ENCODE measurements around the gene ARL11. TPM values are rescaled to one million over a fixed set of nuclear protein-coding genes. Genes with fewer than 3 reads are reported as not detected.

Gene ARL11
- total RNA-seq: not detected in 2 replicates

DNA sequence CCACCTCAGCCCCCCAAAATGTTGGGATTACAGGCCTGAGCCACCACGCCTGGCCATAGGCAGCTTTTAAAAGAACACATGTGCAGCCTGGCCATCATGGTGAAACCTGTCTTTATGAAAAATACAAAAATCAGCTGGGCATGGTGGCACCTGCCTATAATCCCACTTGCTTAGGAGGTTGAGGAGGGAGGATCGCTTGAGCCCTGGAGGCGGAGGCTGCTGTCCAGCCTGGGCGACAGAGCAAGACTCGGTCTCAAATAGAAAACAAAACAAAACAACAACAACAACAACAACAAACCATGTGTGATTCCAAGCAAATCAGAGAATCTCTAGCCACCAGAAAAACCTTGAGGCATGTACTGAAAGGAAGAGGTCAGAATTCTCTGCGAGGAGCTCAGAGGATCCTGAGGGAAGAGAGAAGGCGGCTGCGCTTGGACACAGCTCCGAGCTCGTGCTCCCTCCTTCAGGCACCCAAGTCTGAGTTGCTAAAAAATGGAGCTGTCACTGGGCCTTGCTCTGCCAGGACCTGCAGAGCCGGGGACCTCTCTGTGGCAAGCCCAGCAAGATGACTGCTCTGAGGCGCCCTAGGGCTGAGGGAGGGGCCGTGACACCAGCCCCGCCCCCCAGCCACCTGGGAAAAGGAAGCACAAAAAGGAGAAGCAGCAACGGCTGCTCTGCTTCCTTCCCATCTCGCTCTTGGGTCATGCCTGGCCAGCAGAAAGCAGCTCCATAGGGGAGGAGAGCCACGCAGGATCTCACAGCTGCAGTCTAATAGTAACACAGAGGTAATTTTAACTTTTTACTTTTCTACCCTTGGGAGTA is at the start of gene ARL11:
ARL11 (plus strand) TSS at position 677 of the 822 bp plus-strand sequence. CDS start 1,941 bp downstream, outside the sequence.
- TF ChIP-seq, protein P1, sequence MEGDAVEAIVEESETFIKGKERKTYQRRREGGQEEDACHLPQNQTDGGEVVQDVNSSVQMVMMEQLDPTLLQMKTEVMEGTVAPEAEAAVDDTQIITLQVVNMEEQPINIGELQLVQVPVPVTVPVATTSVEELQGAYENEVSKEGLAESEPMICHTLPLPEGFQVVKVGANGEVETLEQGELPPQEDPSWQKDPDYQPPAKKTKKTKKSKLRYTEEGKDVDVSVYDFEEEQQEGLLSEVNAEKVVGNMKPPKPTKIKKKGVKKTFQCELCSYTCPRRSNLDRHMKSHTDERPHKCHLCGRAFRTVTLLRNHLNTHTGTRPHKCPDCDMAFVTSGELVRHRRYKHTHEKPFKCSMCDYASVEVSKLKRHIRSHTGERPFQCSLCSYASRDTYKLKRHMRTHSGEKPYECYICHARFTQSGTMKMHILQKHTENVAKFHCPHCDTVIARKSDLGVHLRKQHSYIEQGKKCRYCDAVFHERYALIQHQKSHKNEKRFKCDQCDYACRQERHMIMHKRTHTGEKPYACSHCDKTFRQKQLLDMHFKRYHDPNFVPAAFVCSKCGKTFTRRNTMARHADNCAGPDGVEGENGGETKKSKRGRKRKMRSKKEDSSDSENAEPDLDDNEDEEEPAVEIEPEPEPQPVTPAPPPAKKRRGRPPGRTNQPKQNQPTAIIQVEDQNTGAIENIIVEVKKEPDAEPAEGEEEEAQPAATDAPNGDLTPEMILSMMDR (IDR thresholded peaks at IDR 0.05; ENCODE audit: extremely low read depth, low read depth, low read length): no peak
- H3K4me2 ChIP-seq (ENCODE audit: insufficient read depth, low read length): no peak within 1 kb of the TSS
- no peaks in the 10 kb centered on the region for H3K9me3 ChIP-seq (ENCODE audit: low read depth, low read length)
- no peaks in the 10 kb centered on the region for H3K79me2 ChIP-seq (ENCODE audit: insufficient read depth, low read length)
- no peaks in the 10 kb centered on the region for H3K4me1 ChIP-seq (ENCODE audit: insufficient read depth, low read length)
- no peaks in the 10 kb centered on the region for H3K36me3 ChIP-seq (ENCODE audit: insufficient read depth, low read length)
- H2AFZ ChIP-seq (ENCODE audit: low read length): peak within 1 kb of the TSS; percentile 42
- no peak within 1 kb of the TSS for H3K4me3 ChIP-seq (ENCODE audit: insufficient read depth, low read length)
- DNase-seq (ENCODE audit: insufficient read length, low spot score, missing footprints): no peak
- H3K27me3 ChIP-seq (ENCODE audit: insufficient read depth, low read length): no peaks in the 10 kb centered on the region
- H4K20me1 ChIP-seq (ENCODE audit: insufficient read depth, low read length): no peaks in the 10 kb centered on the region
- no peak within 1 kb of the TSS for H3K27ac ChIP-seq (ENCODE audit: low read depth, low read length)

DNA sequence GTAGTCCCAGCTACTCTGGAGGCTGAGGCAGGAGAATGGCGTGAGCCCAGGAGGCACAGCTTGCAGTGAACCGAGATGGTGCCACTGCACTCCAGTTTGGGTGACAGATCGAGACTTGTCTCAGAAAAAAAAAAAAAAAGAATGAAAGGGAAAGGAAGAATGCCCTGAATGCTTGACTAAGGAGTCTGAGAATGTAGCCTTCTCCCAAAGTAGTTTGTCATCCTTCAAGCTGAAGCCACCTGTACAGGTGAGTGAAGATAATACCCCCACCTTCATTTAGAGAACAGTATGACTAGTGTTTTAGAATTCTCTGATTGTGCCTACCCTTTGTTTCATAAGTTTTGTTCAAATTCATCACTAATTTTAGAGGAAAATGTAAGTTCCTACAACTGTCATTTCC is 48.8 kb upstream of the ARL11 start:
- TF ChIP-seq, protein P1 (IDR thresholded peaks at IDR 0.05; ENCODE audit: extremely low read depth, low read depth, low read length): no peak
- H3K4me3 ChIP-seq (ENCODE audit: insufficient read depth, low read length): no peak overlapping the region
- H3K36me3 ChIP-seq (ENCODE audit: insufficient read depth, low read length): peaks cover 3% of the 10 kb centered on the region
- no peaks in the 10 kb centered on the region for H3K27me3 ChIP-seq (ENCODE audit: insufficient read depth, low read length)
- H2AFZ ChIP-seq (ENCODE audit: low read length): no peak overlapping the region
- H3K79me2 ChIP-seq (ENCODE audit: insufficient read depth, low read length): peaks cover 36% of the 10 kb centered on the region
- H4K20me1 ChIP-seq (ENCODE audit: insufficient read depth, low read length): no peaks in the 10 kb centered on the region
- DNase-seq (ENCODE audit: insufficient read length, low spot score, missing footprints): no peak
- no peaks in the 10 kb centered on the region for H3K9me3 ChIP-seq (ENCODE audit: low read depth, low read length)
- H3K27ac ChIP-seq (ENCODE audit: low read depth, low read length): no peak overlapping the region
- H3K4me2 ChIP-seq (ENCODE audit: insufficient read depth, low read length): no peak overlapping the region
- H3K4me1 ChIP-seq (ENCODE audit: insufficient read depth, low read length): peaks cover 4% of the 10 kb centered on the region

DNA sequence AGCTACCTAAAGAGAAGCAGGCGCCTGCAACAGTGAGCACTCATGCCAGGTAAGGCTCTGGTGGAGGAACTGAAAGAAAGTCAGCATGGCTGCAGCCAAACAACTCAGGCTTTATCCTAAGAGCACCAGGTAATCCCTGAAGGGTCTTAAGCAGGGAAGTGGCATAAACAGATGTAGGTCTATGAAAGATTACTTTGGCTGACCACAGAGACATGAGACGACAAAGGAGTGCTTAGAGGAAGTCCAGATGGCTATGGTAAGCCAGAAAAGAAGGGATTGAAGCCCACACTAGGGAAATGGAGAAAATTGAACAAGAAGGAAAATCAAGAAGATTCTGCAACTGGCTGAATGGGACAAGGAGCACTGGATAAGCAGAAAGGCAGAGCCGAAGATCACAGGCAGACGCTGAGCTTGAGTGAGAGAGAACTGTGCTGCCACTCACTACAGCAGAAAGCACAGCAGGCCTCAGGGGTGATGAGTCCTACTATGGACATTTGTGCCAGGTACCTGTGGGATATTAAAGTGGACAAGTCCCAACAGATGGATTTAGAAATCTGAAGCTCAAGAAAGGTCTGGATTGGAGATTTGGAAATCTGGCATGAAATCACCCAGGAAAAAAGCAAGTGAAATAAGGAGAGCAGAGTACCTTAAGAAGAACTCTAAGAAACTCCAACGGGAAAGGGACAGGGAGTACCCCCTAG is 47.2 kb upstream of the ARL11 start:
- peaks cover 6% of the 10 kb centered on the region for H3K4me1 ChIP-seq (ENCODE audit: insufficient read depth, low read length)
- H4K20me1 ChIP-seq (ENCODE audit: insufficient read depth, low read length): no peaks in the 10 kb centered on the region
- H3K27ac ChIP-seq (ENCODE audit: low read depth, low read length): no peak overlapping the region
- TF ChIP-seq, protein P1 (IDR thresholded peaks at IDR 0.05; ENCODE audit: extremely low read depth, low read depth, low read length): no peak
- peaks cover 43% of the 10 kb centered on the region for H3K79me2 ChIP-seq (ENCODE audit: insufficient read depth, low read length)
- H3K36me3 ChIP-seq (ENCODE audit: insufficient read depth, low read length): peaks cover 3% of the 10 kb centered on the region
- H3K4me3 ChIP-seq (ENCODE audit: insufficient read depth, low read length): no peak overlapping the region
- H3K27me3 ChIP-seq (ENCODE audit: insufficient read depth, low read length): no peaks in the 10 kb centered on the region
- no peak for DNase-seq (ENCODE audit: insufficient read length, low spot score, missing footprints)
- no peaks in the 10 kb centered on the region for H3K9me3 ChIP-seq (ENCODE audit: low read depth, low read length)
- no peak overlapping the region for H2AFZ ChIP-seq (ENCODE audit: low read length)
- H3K4me2 ChIP-seq (ENCODE audit: insufficient read depth, low read length): no peak overlapping the region

DNA sequence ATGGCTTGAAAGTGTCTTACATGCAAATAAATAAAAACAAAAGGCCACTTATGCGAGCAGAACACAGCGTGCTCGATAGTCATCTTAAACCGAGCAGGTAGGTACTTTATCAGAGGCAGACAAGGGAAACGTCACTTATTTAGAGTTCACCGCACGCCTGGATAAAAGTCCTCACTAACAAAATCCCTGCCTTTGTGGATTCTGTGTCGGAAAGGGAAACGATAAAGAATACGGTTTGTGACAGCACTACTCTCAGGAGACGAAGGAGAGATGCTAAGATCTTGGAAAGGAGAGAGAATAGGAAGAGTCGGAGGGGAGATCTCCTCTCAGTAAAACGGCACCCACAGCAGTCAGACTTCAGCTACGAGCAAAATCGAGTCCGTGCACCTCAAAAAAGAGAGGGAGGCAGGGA is 43.5 kb upstream of the ARL11 start:
- Histone ChIP-seq H3K4me1 (ENCODE audit: insufficient read depth, low read length) (peaks cover 14% of the 10 kb centered on the region), H3K36me3 (ENCODE audit: insufficient read depth, low read length) (peaks cover 3% of the 10 kb centered on the region), H3K4me3 (ENCODE audit: insufficient read depth, low read length) (peak overlapping the region; percentile 90), H3K4me2 (ENCODE audit: insufficient read depth, low read length) (peak overlapping the region; percentile 97), H3K27ac (ENCODE audit: low read depth, low read length) (peak overlapping the region; percentile 36), H3K27me3 (ENCODE audit: insufficient read depth, low read length) (no peaks in the 10 kb centered on the region), H2AFZ (ENCODE audit: low read length) (peak overlapping the region; percentile 98), H4K20me1 (ENCODE audit: insufficient read depth, low read length) (no peaks in the 10 kb centered on the region), H3K79me2 (ENCODE audit: insufficient read depth, low read length) (peaks cover 41% of the 10 kb centered on the region), H3K9me3 (ENCODE audit: low read depth, low read length) (no peaks in the 10 kb centered on the region)
- DNase-seq (ENCODE audit: insufficient read length, low spot score, missing footprints): peak; percentile 81
- TF ChIP-seq, protein P1 (IDR thresholded peaks at IDR 0.05; ENCODE audit: extremely low read depth, low read depth, low read length): no peak
